Measurements from ENCODE around the gene CFP. TPM values are rescaled to one million over a fixed set of nuclear protein-coding genes. Genes with fewer than 3 reads are reported as not detected.

Gene CFP
- total and polyA plus RNA-seq, 2 of the 13 experiments (the other 11 are each of a cell fraction or from before 2014, with no cell fraction given), result 0.01 TPM; not detected in 1

- Histone ChIP-seq H3K27me3 (ENCODE audit: control insufficient read depth in 1 of 2, insufficient read depth in 2 of 2, low read length in 2 of 2) (no peaks in the 10 kb centered on the region), H3K4me1 (ENCODE audit: insufficient read depth, low read length) (no peaks in the 10 kb centered on the region), H3K79me2 (ENCODE audit: insufficient read depth, low read length) (no peaks in the 10 kb centered on the region), H4K20me1 (ENCODE audit: insufficient read depth, low read length) (no peaks in the 10 kb centered on the region), H3K4me3 (replicated peaks in 1 of 3; ENCODE audit: insufficient read depth in 1 of 3, low read depth in 2 of 3, low read length in 3 of 3) (no peak overlapping the region), H3K9ac (ENCODE audit: insufficient read depth, low read depth, low read length) (no peak overlapping the region), H3K9me3 (ENCODE audit: low read length) (no peaks in the 10 kb centered on the region), H3K36me3 (replicated peaks in 1 of 2; ENCODE audit: control insufficient read depth in 1 of 2, insufficient read depth in 2 of 2, low read length in 2 of 2) (peaks cover 0 to 9% of the 10 kb centered on the region in 2 experiments; a peak in 2 of 5 replicates), H2AFZ (ENCODE audit: low read length) (no peak overlapping the region), H3K27ac (ENCODE audit: extremely low read length, insufficient read depth, low read length) (no peak overlapping the region), H3K4me2 (ENCODE audit: low read depth, low read length) (no peak overlapping the region)
- no TSS peak for BruUV-seq (replicated peaks)
- no peak for DNase-seq (ENCODE audit: low spot score)
- no peak for ATAC-seq
- FAIRE-seq, result no peak
- ChIA-PET POLR2A (no interaction called here), CTCF (ENCODE audit: low intra/inter-chr PET ratio, low total read pairs) (no interaction called here)
- no peak for TF ChIP-seq NCOA1 (CRISPR knock-in tag; IDR thresholded peaks at IDR 0.05)
- 0 out of 2 replicates have a peak, but pooled peaks have one; percentile 5 for TF ChIP-seq CEBPB (IDR thresholded peaks at IDR 0.05; ENCODE audit: borderline replicate concordance, low read depth, low read length)
- TF ChIP-seq ASH2L (IDR thresholded peaks at IDR 0.05; ENCODE audit: insufficient read length, low read depth, low read length), result no peak
- no peak for TF ChIP-seq UBTF (CRISPR knock-in tag; IDR thresholded peaks at IDR 0.05)
- in situ Hi-C loops (cut with HindIII; ENCODE audit: extremely low pct_ligation_motif_present, low pct_unique_long_range_greater_than_20kb), result no loop called here
- intact Hi-C loops (cut with micrococcal nuclease; ENCODE audit: unreplicated experiment), result no loop called here
- WGBS (ENCODE audit: low lambda C conversion rate), result 92% methylated on average over 14 of the region's 14 CpGs
Measured at GRCh38 chrX:47633689-47634590, 4.2 kb upstream of the CFP start.

DNA sequence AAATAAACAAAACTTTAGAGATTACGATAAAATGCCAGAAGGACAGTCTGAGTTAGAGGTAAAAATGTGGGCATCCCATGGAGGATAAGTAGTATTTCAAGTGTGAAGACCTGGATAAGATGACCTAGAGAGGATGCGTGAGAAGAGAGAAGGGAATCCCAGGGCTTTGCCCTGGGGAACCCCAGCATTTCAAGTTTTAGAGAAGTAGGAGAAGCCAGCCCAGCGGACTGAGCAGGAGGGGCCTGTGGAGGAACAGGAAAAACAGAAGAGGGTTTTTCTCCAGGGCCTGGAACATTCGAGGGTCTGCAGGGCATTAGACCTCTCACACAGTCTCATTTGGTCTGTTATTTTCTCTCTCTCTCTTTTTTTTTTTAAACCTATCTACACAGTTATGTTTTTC, 2.9 kb upstream of the CFP start:
- ATAC-seq (no peak), FAIRE-seq (no peak), DNase-seq (ENCODE audit: low spot score) (no peak)
- no peak overlapping the region for H3K4me2 ChIP-seq (ENCODE audit: low read depth, low read length)
- no peaks in the 10 kb centered on the region for H3K27me3 ChIP-seq (ENCODE audit: control insufficient read depth in 1 of 2, insufficient read depth in 2 of 2, low read length in 2 of 2)
- H4K20me1 ChIP-seq (ENCODE audit: insufficient read depth, low read length), result no peaks in the 10 kb centered on the region
- no peak overlapping the region for H2AFZ ChIP-seq (ENCODE audit: low read length)
- H3K79me2 ChIP-seq (ENCODE audit: insufficient read depth, low read length), result no peaks in the 10 kb centered on the region
- no peak overlapping the region for H3K9ac ChIP-seq (ENCODE audit: insufficient read depth, low read depth, low read length)
- 82% methylated on average over 4 of the region's 4 CpGs for WGBS (ENCODE audit: low lambda C conversion rate)
- in situ Hi-C loops (cut with HindIII; ENCODE audit: extremely low pct_ligation_motif_present, low pct_unique_long_range_greater_than_20kb) (no loop called here), intact Hi-C loops (cut with micrococcal nuclease; ENCODE audit: unreplicated experiment) (no loop called here)
- no TSS peak for BruUV-seq (replicated peaks)
- POLR2A ChIA-PET, result no interaction called here
- H3K4me3 ChIP-seq (replicated peaks in 1 of 3; ENCODE audit: insufficient read depth in 1 of 3, low read depth in 2 of 3, low read length in 3 of 3), result no peak overlapping the region
- H3K9me3 ChIP-seq (ENCODE audit: low read length), result no peaks in the 10 kb centered on the region
- CTCF ChIA-PET (ENCODE audit: low intra/inter-chr PET ratio, low total read pairs), result no interaction called here
- peaks cover 0 to 4% of the 10 kb centered on the region in 2 experiments; a peak in 1 of 5 replicates for H3K36me3 ChIP-seq (replicated peaks in 1 of 2; ENCODE audit: control insufficient read depth in 1 of 2, insufficient read depth in 2 of 2, low read length in 2 of 2)
- TF ChIP-seq NFIC (IDR thresholded peaks at IDR 0.05; ENCODE audit: low read length), result no peak
- H3K4me1 ChIP-seq (ENCODE audit: insufficient read depth, low read length), result no peaks in the 10 kb centered on the region
- no peak overlapping the region for H3K27ac ChIP-seq (ENCODE audit: extremely low read length, insufficient read depth, low read length)

All from HepG2 (cell line).